SK-N-MC (cell line): Measurements from ENCODE around the gene CERS4.
"Not testable (repeated sequence)": the region's sequence is repeated elsewhere in the genome, so short reads cannot be mapped to it uniquely, and the experiment has no call there.

ENCODE experiments used
- EZH2 ChIP-seq: fragments of 200-600 bp; sonication (generic); IDR thresholded peaks from one replicate; pipeline ENCODE4 v1.6.1; 2017; ENCODE audit warnings: antibody characterized with exemption
- FOXP2 ChIP-seq: optimal IDR thresholded peaks from 2 replicates; pipeline ENCODE3; 2011; ENCODE audit warnings: mild to moderate bottlenecking, moderate library complexity; ENCODE audit not compliant: insufficient read depth; ENCODE audit errors: extremely low read length, control extremely low read depth
- POLR2AphosphoS5 ChIP-seq: IDR thresholded peaks from 2 replicates; pipeline ENCODE4 v1.6.1; 2012; ENCODE audit warnings: mild to moderate bottlenecking, low read depth, low read length, borderline replicate concordance

DNA sequence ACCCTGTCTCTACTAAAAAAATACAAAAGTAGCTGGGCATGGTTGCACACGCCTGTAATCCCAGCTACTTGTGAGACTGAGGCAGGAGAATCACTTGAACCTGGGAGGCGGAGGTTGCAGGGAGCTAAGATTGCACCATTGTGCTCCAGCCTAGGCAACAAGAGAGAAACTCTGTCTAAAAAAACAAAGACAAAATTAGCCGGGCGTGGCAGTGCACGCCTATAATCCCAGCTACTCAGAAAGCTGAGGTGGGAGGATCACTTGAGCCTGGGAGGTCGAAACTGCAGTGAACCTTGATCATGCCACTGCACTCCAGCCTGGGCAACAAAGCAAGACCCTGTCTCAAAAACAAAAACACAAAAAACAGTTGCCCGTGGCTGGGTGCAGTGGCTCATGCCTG, 14.3 kb downstream of the CERS4 start:
- TF ChIP-seq EZH2, POLR2AphosphoS5, FOXP2: not testable (repeated sequence)
